NCI-H1694 (cell line): ENCODE data around the gene TTC28.

Source experiments
- DNase-seq: peaks from one replicate; lab custom pipeline; 2025; lab: John Stamatoyannopoulos, UW

The TTC28 gene

GRCh38 chr22:28139961-28140360 is 539.7 kb downstream of the TTC28 start:
- no peak for DNase-seq

- DNase-seq = no peak
Measured at GRCh38 chr22:28139516-28139915, 540.1 kb downstream of the TTC28 start.

GRCh38 chr22:28137036-28137435 is 542.6 kb downstream of the TTC28 start:
- no peak for DNase-seq

- no peak for DNase-seq
Measured at GRCh38 chr22:28132466-28132865, 547.2 kb downstream of the TTC28 start.

- no peak for DNase-seq
Measured at GRCh38 chr22:28129319-28129962, 550.2 kb downstream of the TTC28 start.

GRCh38 chr22:28128827-28129226 is 550.8 kb downstream of the TTC28 start:
- DNase-seq = no peak

GRCh38 chr22:28125799-28126198 is 553.8 kb downstream of the TTC28 start:
- DNase-seq = no peak

- DNase-seq = no peak
Measured at GRCh38 chr22:28123989-28124766, 555.5 kb downstream of the TTC28 start.

GRCh38 chr22:28120691-28121592 is 558.7 kb downstream of the TTC28 start:
- DNase-seq = no peak

- DNase-seq = no peak
Measured at GRCh38 chr22:28118957-28119631, 560.5 kb downstream of the TTC28 start.

- no peak for DNase-seq
Measured at GRCh38 chr22:28116219-28116673, 563.4 kb downstream of the TTC28 start.

GRCh38 chr22:28115426-28115825 is 564.2 kb downstream of the TTC28 start:
- no peak for DNase-seq

- peak; percentile 8 for DNase-seq
Measured at GRCh38 chr22:28112548-28113043, 567.0 kb downstream of the TTC28 start.

- no peak for DNase-seq
Measured at GRCh38 chr22:28112190-28112544, 567.5 kb downstream of the TTC28 start.

- no peak for DNase-seq
Measured at GRCh38 chr22:28111501-28112189, 568.0 kb downstream of the TTC28 start.

GRCh38 chr22:28108851-28109250 is 570.8 kb downstream of the TTC28 start:
- no peak for DNase-seq

- no peak for DNase-seq
Measured at GRCh38 chr22:28106617-28107016, 573.0 kb downstream of the TTC28 start.

GRCh38 chr22:28105988-28106387 is 573.7 kb downstream of the TTC28 start:
- DNase-seq = no peak

GRCh38 chr22:28105413-28105812 is 574.2 kb downstream of the TTC28 start:
- no peak for DNase-seq

GRCh38 chr22:28103596-28103995 is 576.0 kb downstream of the TTC28 start:
- DNase-seq = no peak

GRCh38 chr22:28102151-28102812 is 577.4 kb downstream of the TTC28 start:
- DNase-seq = no peak
